ENCODE measurements around the gene HDAC1. TPM values are rescaled to one million over a fixed set of nuclear protein-coding genes. Genes with fewer than 3 reads are reported as not detected.

The HDAC1 gene
- total and polyA plus RNA-seq, 2 of the 4 experiments (the other 2 are of a cell fraction) = 95.5 to 139 TPM

DNA sequence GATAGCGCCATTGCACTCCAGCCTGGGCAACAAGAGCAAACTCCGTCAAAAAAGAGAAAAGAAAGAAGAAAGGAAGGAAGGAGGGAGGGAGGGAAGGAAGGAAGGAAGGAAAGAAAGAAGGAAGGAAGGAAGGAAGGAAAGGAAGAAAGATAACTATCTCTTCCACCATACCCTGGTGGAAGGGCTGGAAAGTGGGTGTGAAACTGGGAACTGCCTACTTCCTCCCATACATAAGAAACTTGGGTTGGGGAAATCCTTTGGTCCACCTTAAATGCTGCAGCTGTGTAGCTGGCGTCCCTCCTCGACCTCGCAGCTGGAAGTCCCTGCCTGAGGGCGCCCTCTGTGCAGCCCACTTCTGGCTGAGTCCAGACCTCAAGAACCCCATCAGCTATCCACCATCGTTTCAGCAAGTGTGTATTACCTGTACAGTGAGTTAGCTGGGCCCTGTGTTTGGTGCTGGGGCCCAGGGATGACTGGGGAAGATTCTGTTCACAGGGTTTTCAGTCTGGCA is 49.5 kb upstream of the HDAC1 start:
- Histone ChIP-seq H3K36me3 (ENCODE audit: control insufficient read depth, insufficient read depth, low read length) (no peaks in the 10 kb centered on the region), H3K9ac (ENCODE audit: low read depth, low read length) (no peak overlapping the region), H3K4me1 (ENCODE audit: control insufficient read depth, insufficient read depth, low read length) (peaks cover 13% of the 10 kb centered on the region), H3K27ac (ENCODE audit: insufficient read depth, low read length) (no peak overlapping the region), H3K56ac (ENCODE audit: extremely low read depth, insufficient read depth, low read length) (no peak overlapping the region), H3K9me1 (ENCODE audit: insufficient read depth, low read length) (peaks cover 16% of the 10 kb centered on the region), H3K14ac (replicated peaks; ENCODE audit: low read depth, low read length) (peak overlapping the region; percentile 72; the same call in 1 of the 2 replicates), H2BK20ac (ENCODE audit: low read depth, low read length) (peak overlapping the region; percentile 26; the same call in 1 of the 2 replicates), H3K23ac (ENCODE audit: low read depth, low read length) (no peak overlapping the region), H2BK15ac (ENCODE audit: low read depth, low read length) (peak overlapping the region; percentile 28; the same call in 1 of the 3 replicates), H2BK5ac (ENCODE audit: low read depth, low read length, poor library complexity, severe bottlenecking) (no peak overlapping the region), H2AK5ac (ENCODE audit: low read depth, low read length) (peak overlapping the region; percentile 84; the same call in 1 of the 2 replicates), H3K18ac (ENCODE audit: low read depth, low read length) (no peak overlapping the region; the same call in 1 of the 2 replicates), H2AFZ (replicated peaks; ENCODE audit: low read length, poor library complexity) (peak overlapping the region; percentile 78), H3K4me3 (ENCODE audit: insufficient read depth, low read depth, low read length) (no peak overlapping the region), H4K5ac (ENCODE audit: low read depth, low read length) (peak overlapping the region; percentile 30; the same call in 1 of the 2 replicates), H4K20me1 (ENCODE audit: insufficient read depth, low read length) (no peaks in the 10 kb centered on the region), H3K4me2 (ENCODE audit: low read depth, low read length) (peak overlapping the region; percentile 43; the same call in 1 of the 2 replicates), H3K4ac (ENCODE audit: low read depth, low read length) (peak overlapping the region; percentile 64), H3K27me3 (ENCODE audit: control insufficient read depth, insufficient read depth, low read length) (no peaks in the 10 kb centered on the region), H3K79me1 (ENCODE audit: low read depth in 1 of 2, low read length in 2 of 2) (peaks cover 0 to 29% of the 10 kb centered on the region in 2 experiments; a peak in 2 of 4 replicates), H2AK9ac (replicated peaks; ENCODE audit: low read depth, low read length, poor library complexity) (no peak overlapping the region), H4K8ac (ENCODE audit: low read depth in 2 of 2, low read length in 2 of 2) (peak overlapping the region in 1 of 2 experiments; percentile 13; a peak in 2 of 4 replicates), H2BK120ac (ENCODE audit: low read depth, low read length) (peak overlapping the region; percentile 44; the same call in 1 of the 2 replicates), H3K9me3 (ENCODE audit: control insufficient read depth, insufficient read depth, low read length) (no peaks in the 10 kb centered on the region), H4K91ac (ENCODE audit: insufficient read depth, low read depth, low read length) (peak overlapping the region; percentile 11; the same call in 1 of the 2 replicates)
- DNase-seq (no peak), ATAC-seq (ENCODE audit: low read depth) (no peak)
- no CpG with 5 or more reads among the region's 7 CpGs for WGBS, 2 experiments (ENCODE audit: extremely low coverage in 2 of 2, insufficient read length in 1 of 2)
- in situ Hi-C loops (cut with MboI; ENCODE audit: low sequenced_read_pairs) (no loop called here), intact Hi-C loops (cut with micrococcal nuclease) (loop anchor here (5.0 kb wide), 2 partner anchors 70 to 90 kb away; no protein-coding TSS in a partner anchor), dilution Hi-C loops (cut with HindIII; ENCODE audit: low sequenced_read_pairs, unreplicated experiment) (no loop called here)
- ChIA-PET CTCF (interaction anchor here (0.7 to 1.4 kb wide), 2 partner anchors 27 to 113 kb away, joined by 4 to 6 read pairs; no protein-coding TSS in a partner anchor), POLR2A (ENCODE audit: unreplicated experiment) (no interaction called here)
- BruUV-seq (replicated peaks) = no TSS peak
- TF ChIP-seq CEBPB (IDR thresholded peaks at IDR 0.05; ENCODE audit: low read depth, low read length) = no peak
- no peak for TF ChIP-seq CTCF (conservative IDR thresholded peaks at IDR 0.05; ENCODE audit: low read depth, low read length)
- TF ChIP-seq POLR2A (IDR thresholded peaks at IDR 0.05; ENCODE audit: low read depth, low read length) = no peak
- TF ChIP-seq SMC3 (IDR thresholded peaks at IDR 0.05; ENCODE audit: low read depth, low read length) = no peak
- TF ChIP-seq MAFK (IDR thresholded peaks at IDR 0.05; ENCODE audit: low read depth, low read length) = no peak
- TF ChIP-seq MAZ (IDR thresholded peaks at IDR 0.05; ENCODE audit: borderline replicate concordance, low read depth, low read length) = no peak
- TF ChIP-seq, protein P1, sequence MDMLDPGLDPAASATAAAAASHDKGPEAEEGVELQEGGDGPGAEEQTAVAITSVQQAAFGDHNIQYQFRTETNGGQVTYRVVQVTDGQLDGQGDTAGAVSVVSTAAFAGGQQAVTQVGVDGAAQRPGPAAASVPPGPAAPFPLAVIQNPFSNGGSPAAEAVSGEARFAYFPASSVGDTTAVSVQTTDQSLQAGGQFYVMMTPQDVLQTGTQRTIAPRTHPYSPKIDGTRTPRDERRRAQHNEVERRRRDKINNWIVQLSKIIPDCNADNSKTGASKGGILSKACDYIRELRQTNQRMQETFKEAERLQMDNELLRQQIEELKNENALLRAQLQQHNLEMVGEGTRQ (IDR thresholded peaks at IDR 0.05; ENCODE audit: low read depth, low read length) = no peak
- TF ChIP-seq MXI1 (IDR thresholded peaks at IDR 0.05; ENCODE audit: borderline replicate concordance, low read depth, low read length) = no peak
- TF ChIP-seq, protein P2, sequence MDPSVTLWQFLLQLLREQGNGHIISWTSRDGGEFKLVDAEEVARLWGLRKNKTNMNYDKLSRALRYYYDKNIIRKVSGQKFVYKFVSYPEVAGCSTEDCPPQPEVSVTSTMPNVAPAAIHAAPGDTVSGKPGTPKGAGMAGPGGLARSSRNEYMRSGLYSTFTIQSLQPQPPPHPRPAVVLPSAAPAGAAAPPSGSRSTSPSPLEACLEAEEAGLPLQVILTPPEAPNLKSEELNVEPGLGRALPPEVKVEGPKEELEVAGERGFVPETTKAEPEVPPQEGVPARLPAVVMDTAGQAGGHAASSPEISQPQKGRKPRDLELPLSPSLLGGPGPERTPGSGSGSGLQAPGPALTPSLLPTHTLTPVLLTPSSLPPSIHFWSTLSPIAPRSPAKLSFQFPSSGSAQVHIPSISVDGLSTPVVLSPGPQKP (IDR thresholded peaks at IDR 0.05; ENCODE audit: borderline replicate concordance, low read depth, low read length) = no peak
- no peak for TF ChIP-seq RCOR1 (IDR thresholded peaks at IDR 0.05; ENCODE audit: insufficient replicate concordance, low read length)
- no peak for TF ChIP-seq BHLHE40 (IDR thresholded peaks at IDR 0.05; ENCODE audit: low read depth, low read length)
- no peak for TF ChIP-seq CHD1 (IDR thresholded peaks at IDR 0.05; ENCODE audit: low read depth, low read length)
- TF ChIP-seq NFE2L2 (IDR thresholded peaks at IDR 0.05; ENCODE audit: low read depth, low read length) = no peak
- no peak for TF ChIP-seq RFX5 (IDR thresholded peaks at IDR 0.05; ENCODE audit: low read depth, low read length)
- TF ChIP-seq FOS (IDR thresholded peaks at IDR 0.05; ENCODE audit: low read depth, low read length) = no peak

Data from IMR-90 (cell line).